ENCODE results near the gene DNASE1L3. TPM values are rescaled to one million over a fixed set of nuclear protein-coding genes. Genes with fewer than 3 reads are reported as not detected.
"Not testable (repeated sequence)": the region's sequence is repeated elsewhere in the genome, so short reads cannot be mapped to it uniquely, and the experiment has no call there.

DNASE1L3 gene
- total and polyA plus RNA-seq, 7 experiments from 2014 or later: 0.66 to 2.6 TPM; not detected in 5

GRCh38 chr3:58203541-58203940 is 7.2 kb downstream of the DNASE1L3 start:
- H3K27ac Mint-ChIP-seq: no peak overlapping the region
- DNase-seq (no peak), ATAC-seq (no peak)
- peaks cover 0 to 22% (median 7%) of the 10 kb centered on the region in 11 donors for H3K9me3 Mint-ChIP-seq
- peaks cover 0 to 4% (median 0%) of the 10 kb centered on the region in 3 experiments for H3K9me3 ChIP-seq (ENCODE audit: control insufficient read depth in 2 of 3, low read length in 3 of 3)
- CTCF ChIA-PET: no interaction called here
- intact Hi-C loops (cut with micrococcal nuclease): no loop called here
- peaks cover 0 to 14% (median 5%) of the 10 kb centered on the region in 7 donors for H3K4me1 Mint-ChIP-seq
- no peak overlapping the region for H3K4me3 ChIP-seq (ENCODE audit: low read length)
- H3K4me3 Mint-ChIP-seq: peak overlapping the region in 1 of 10 donors; percentile 22
- no peaks in the 10 kb centered on the region for H3K27me3 ChIP-seq (ENCODE audit: control insufficient read depth in 2 of 2, insufficient read depth in 2 of 2, low read length in 2 of 2)
- peaks cover 6 to 19% (median 11%) of the 10 kb centered on the region in 5 donors for H3K27me3 Mint-ChIP-seq
- no peak overlapping the region for H3K27ac ChIP-seq (ENCODE audit: low read depth, low read length)
- H3K4me1 ChIP-seq (ENCODE audit: control insufficient read depth in 2 of 2, insufficient read depth in 2 of 2, low read length in 2 of 2): no peaks in the 10 kb centered on the region
- no peaks in the 10 kb centered on the region for H3K36me3 ChIP-seq (ENCODE audit: control insufficient read depth in 2 of 3, insufficient read depth in 3 of 3, low read length in 3 of 3)
- POLR2A ChIA-PET: no interaction called here
- peaks cover 0 to 5% (median 4%) of the 10 kb centered on the region in 5 donors for H3K36me3 Mint-ChIP-seq

- peaks cover 0 to 4% (median 0%) of the 10 kb centered on the region in 3 experiments for H3K9me3 ChIP-seq (ENCODE audit: control insufficient read depth in 2 of 3, low read length in 3 of 3)
- Mint-ChIP-seq H3K27me3 (peaks cover 6 to 19% (median 10%) of the 10 kb centered on the region in 5 donors), H3K4me3 (peak overlapping the region in 1 of 10 donors; percentile 22), H3K27ac (no peak overlapping the region), H3K9me3 (peaks cover 0 to 22% (median 7%) of the 10 kb centered on the region in 11 donors), H3K36me3 (peaks cover 0 to 5% (median 4%) of the 10 kb centered on the region in 5 donors), H3K4me1 (peaks cover 0 to 14% (median 5%) of the 10 kb centered on the region in 7 donors)
- CTCF ChIA-PET: no interaction called here
- POLR2A ChIA-PET: no interaction called here
- no peaks in the 10 kb centered on the region for H3K36me3 ChIP-seq (ENCODE audit: control insufficient read depth in 2 of 3, insufficient read depth in 3 of 3, low read length in 3 of 3)
- H3K4me1 ChIP-seq (ENCODE audit: control insufficient read depth in 2 of 2, insufficient read depth in 2 of 2, low read length in 2 of 2): no peaks in the 10 kb centered on the region
- no peak overlapping the region for H3K27ac ChIP-seq (ENCODE audit: low read depth, low read length)
- no peak for DNase-seq
- H3K4me3 ChIP-seq (ENCODE audit: low read length): no peak overlapping the region
- no peaks in the 10 kb centered on the region for H3K27me3 ChIP-seq (ENCODE audit: control insufficient read depth in 2 of 2, insufficient read depth in 2 of 2, low read length in 2 of 2)
- peak; percentile 14 for ATAC-seq
- intact Hi-C loops (cut with micrococcal nuclease): no loop called here
These were observed 7.8 kb downstream of the DNASE1L3 start for GRCh38 chr3:58202917-58203360.

GRCh38 chr3:58201451-58201850 is 9.3 kb downstream of the DNASE1L3 start:
- ATAC-seq; H3K4me1 ChIP-seq (ENCODE audit: control insufficient read depth in 2 of 2, insufficient read depth in 2 of 2, low read length in 2 of 2): not testable (repeated sequence)

DNA sequence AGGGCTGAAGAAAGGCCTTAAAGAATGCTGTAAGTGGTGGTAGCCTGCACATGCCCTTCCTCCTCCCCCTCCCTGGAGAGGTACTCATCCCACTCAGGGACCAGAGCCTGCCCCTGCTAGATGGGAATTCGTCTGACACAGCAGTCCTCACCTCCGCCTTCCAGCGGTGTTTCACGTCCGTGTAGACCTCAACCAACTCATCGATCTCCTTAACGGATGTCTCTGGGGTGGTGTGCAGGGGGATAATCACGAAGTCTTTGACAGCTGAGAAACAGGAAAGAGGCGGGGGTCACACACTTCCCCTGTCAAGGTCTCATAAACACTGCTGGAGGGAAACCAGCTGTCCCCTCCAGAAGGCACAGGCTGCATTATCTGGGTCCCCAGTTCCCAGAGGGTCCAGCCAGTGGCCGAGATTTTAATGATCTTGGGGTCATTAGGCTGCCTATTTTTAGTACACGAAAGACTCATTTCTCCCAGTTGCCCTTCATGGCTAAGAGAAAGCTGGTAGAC is 9.9 kb downstream of the DNASE1L3 start:
- H3K4me1 Mint-ChIP-seq: peaks cover 0 to 10% (median 5%) of the 10 kb centered on the region in 7 donors
- no peak for DNase-seq
- H3K4me1 ChIP-seq (ENCODE audit: control insufficient read depth in 2 of 2, insufficient read depth in 2 of 2, low read length in 2 of 2): no peaks in the 10 kb centered on the region
- H3K27me3 Mint-ChIP-seq: peaks cover 6 to 19% (median 7%) of the 10 kb centered on the region in 5 donors
- intact Hi-C loops (cut with micrococcal nuclease): no loop called here
- no peak overlapping the region for H3K4me3 ChIP-seq (ENCODE audit: low read length)
- no peaks in the 10 kb centered on the region for H3K36me3 ChIP-seq (ENCODE audit: control insufficient read depth in 2 of 3, insufficient read depth in 3 of 3, low read length in 3 of 3)
- ChIA-PET CTCF (interaction anchor here (1.2 kb wide), 2 partner anchors 13 to 193 kb away, joined by 3 to 4 read pairs; no protein-coding TSS in a partner anchor), POLR2A (no interaction called here)
- H3K9me3 Mint-ChIP-seq: peaks cover 0 to 22% (median 7%) of the 10 kb centered on the region in 11 donors
- no peaks in the 10 kb centered on the region for H3K27me3 ChIP-seq (ENCODE audit: control insufficient read depth in 2 of 2, insufficient read depth in 2 of 2, low read length in 2 of 2)
- no peak for ATAC-seq
- peaks cover 0 to 5% (median 4%) of the 10 kb centered on the region in 5 donors for H3K36me3 Mint-ChIP-seq
- H3K27ac Mint-ChIP-seq: no peak overlapping the region
- H3K9me3 ChIP-seq (ENCODE audit: control insufficient read depth in 2 of 3, low read length in 3 of 3): peaks cover 0 to 4% (median 0%) of the 10 kb centered on the region in 3 experiments
- H3K4me3 Mint-ChIP-seq: peak overlapping the region in 1 of 10 donors; percentile 29
- H3K27ac ChIP-seq (ENCODE audit: low read depth, low read length): no peak overlapping the region

More at GRCh38 chr3:58201451-58201850, 9.3 kb downstream of the DNASE1L3 start:
- POLR2A ChIA-PET; H3K36me3 Mint-ChIP-seq; H3K27ac ChIP-seq (ENCODE audit: low read depth, low read length); H3K4me3 ChIP-seq (ENCODE audit: low read length); H3K27me3 ChIP-seq (ENCODE audit: control insufficient read depth in 2 of 2, insufficient read depth in 2 of 2, low read length in 2 of 2); intact Hi-C loops (cut with micrococcal nuclease); H3K27ac Mint-ChIP-seq; H3K36me3 ChIP-seq (ENCODE audit: control insufficient read depth in 2 of 3, insufficient read depth in 3 of 3, low read length in 3 of 3); H3K4me3 Mint-ChIP-seq; DNase-seq; H3K9me3 ChIP-seq (ENCODE audit: control insufficient read depth in 2 of 3, low read length in 3 of 3); H3K4me1 Mint-ChIP-seq: not testable (repeated sequence)
- peaks cover 6 to 19% (median 7%) of the 10 kb centered on the region in 5 donors for H3K27me3 Mint-ChIP-seq
- H3K9me3 Mint-ChIP-seq: peaks cover 0 to 22% (median 7%) of the 10 kb centered on the region in 11 donors
- CTCF ChIA-PET: interaction anchor here (1.2 kb wide), 1 partner anchor 194 kb away, joined by 3 read pairs; no protein-coding TSS in a partner anchor

DNA sequence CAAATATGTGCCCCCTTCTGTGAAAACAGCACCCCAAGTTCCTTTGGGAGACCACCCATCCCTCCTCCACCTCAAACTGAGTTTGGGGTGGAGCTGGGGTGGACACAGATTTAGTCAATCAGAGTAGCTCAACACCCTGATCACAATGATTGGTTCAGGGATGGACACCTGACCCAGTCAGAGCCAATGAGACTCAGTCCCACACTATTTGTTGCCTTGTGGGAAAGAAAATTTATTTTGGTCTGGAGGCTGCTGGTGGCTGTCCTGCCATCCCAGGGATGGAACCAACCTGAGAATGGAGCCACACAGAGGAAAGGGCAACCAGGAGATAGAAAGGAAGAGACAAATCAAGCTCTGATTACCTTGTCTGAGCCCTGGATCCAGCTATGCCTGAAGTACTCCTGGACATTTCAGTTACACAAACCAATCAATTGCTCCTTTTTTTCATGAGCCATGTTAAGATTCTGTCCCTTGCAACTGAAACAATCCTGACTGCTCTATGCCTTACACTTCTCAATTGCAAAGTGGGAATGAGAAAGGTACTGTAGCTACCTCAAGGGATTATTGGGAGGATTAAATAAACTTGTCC is 10.6 kb downstream of the DNASE1L3 start:
- Histone ChIP-seq H3K36me3 (ENCODE audit: control insufficient read depth in 2 of 3, insufficient read depth in 3 of 3, low read length in 3 of 3) (no peaks in the 10 kb centered on the region), H3K27ac (ENCODE audit: low read depth, low read length) (no peak overlapping the region), H3K9me3 (ENCODE audit: control insufficient read depth in 2 of 3, low read length in 3 of 3) (peaks cover 0 to 4% (median 0%) of the 10 kb centered on the region in 3 experiments), H3K4me1 (ENCODE audit: control insufficient read depth in 2 of 2, insufficient read depth in 2 of 2, low read length in 2 of 2) (no peaks in the 10 kb centered on the region), H3K27me3 (ENCODE audit: control insufficient read depth in 2 of 2, insufficient read depth in 2 of 2, low read length in 2 of 2) (no peaks in the 10 kb centered on the region), H3K4me3 (ENCODE audit: low read length) (no peak overlapping the region)
- H3K27me3 Mint-ChIP-seq: peaks cover 6 to 19% (median 7%) of the 10 kb centered on the region in 5 donors
- CTCF ChIA-PET: interaction anchor here (1.2 kb wide), 2 partner anchors 12 to 193 kb away, joined by 3 to 4 read pairs; no protein-coding TSS in a partner anchor
- no peak for ATAC-seq
- no peak overlapping the region for H3K4me3 Mint-ChIP-seq
- no peak overlapping the region for H3K27ac Mint-ChIP-seq
- H3K9me3 Mint-ChIP-seq: peaks cover 0 to 22% (median 7%) of the 10 kb centered on the region in 11 donors
- intact Hi-C loops (cut with micrococcal nuclease): no loop called here
- DNase-seq: no peak
- peaks cover 0 to 5% (median 4%) of the 10 kb centered on the region in 5 donors for H3K36me3 Mint-ChIP-seq
- peaks cover 0 to 10% (median 5%) of the 10 kb centered on the region in 7 donors for H3K4me1 Mint-ChIP-seq
- POLR2A ChIA-PET: no interaction called here

GRCh38 chr3:58198804-58199203 is 12.0 kb downstream of the DNASE1L3 start:
- ATAC-seq (no peak), DNase-seq (no peak)
- Histone ChIP-seq H3K4me1 (ENCODE audit: control insufficient read depth in 2 of 2, insufficient read depth in 2 of 2, low read length in 2 of 2) (no peaks in the 10 kb centered on the region), H3K27ac (ENCODE audit: low read depth, low read length) (no peak overlapping the region), H3K27me3 (ENCODE audit: control insufficient read depth in 2 of 2, insufficient read depth in 2 of 2, low read length in 2 of 2) (no peaks in the 10 kb centered on the region), H3K9me3 (ENCODE audit: control insufficient read depth in 2 of 3, low read length in 3 of 3) (peaks cover 0 to 4% (median 0%) of the 10 kb centered on the region in 3 experiments), H3K36me3 (ENCODE audit: control insufficient read depth in 2 of 3, insufficient read depth in 3 of 3, low read length in 3 of 3) (no peaks in the 10 kb centered on the region), H3K4me3 (ENCODE audit: low read length) (no peak overlapping the region)
- Mint-ChIP-seq H3K9me3 (peaks cover 0 to 22% (median 7%) of the 10 kb centered on the region in 11 donors), H3K4me1 (peaks cover 0 to 10% (median 5%) of the 10 kb centered on the region in 7 donors), H3K27ac (no peak overlapping the region), H3K4me3 (no peak overlapping the region), H3K27me3 (peaks cover 6 to 19% (median 7%) of the 10 kb centered on the region in 5 donors), H3K36me3 (peaks cover 0 to 5% (median 4%) of the 10 kb centered on the region in 5 donors)
- intact Hi-C loops (cut with micrococcal nuclease): no loop called here
- ChIA-PET POLR2A (no interaction called here), CTCF (interaction anchor here (0.8 kb wide), 1 partner anchor 19 kb away, joined by 3 read pairs; no protein-coding TSS in a partner anchor)
